ENCODE measurements around the gene ZFHX3. TPM values are rescaled to one million over a fixed set of nuclear protein-coding genes. Genes with fewer than 3 reads are reported as not detected.

The ZFHX3 gene
- total and polyA plus RNA-seq, 4 donors: 1.5 to 5.9 (median 3.0) TPM

DNA sequence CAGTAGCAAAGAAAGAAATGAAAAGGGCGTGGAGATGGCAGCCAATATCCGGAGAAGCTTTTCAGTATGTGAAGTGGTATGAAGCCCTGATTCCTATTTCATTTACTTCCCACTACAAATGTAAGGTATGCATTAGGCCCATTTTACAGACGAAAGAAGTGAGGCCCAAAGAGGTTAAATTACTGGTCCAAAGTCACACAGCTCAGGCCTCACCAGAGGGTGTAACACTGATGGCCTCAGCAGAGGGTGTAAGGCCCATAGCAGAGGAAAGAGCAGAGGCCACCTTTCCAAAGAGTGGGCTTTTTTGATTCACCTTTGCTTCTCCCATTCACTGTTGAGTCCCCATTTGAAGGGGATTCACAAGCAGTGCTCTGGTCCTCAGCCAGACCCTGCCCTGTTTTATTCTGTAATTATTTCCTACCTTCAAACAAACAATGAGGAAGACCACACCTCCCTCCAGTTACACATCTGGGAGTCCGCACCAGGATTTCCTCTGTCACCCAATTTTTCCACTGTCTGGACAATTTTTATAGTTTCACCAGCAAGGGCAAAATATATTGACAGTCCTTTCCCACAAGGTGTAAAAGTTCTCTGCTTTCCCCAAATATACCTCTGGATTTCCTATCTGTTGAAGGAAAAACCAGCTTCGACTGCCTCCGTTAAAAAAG lies 7.1 kb downstream of the ZFHX3 start:
- Histone ChIP-seq H3K9me3 (ENCODE audit: control insufficient read depth in 4 of 4, low read length in 3 of 4) (no peaks in the 10 kb centered on the region), H3K27me3 (ENCODE audit: control insufficient read depth in 4 of 4, insufficient read depth in 4 of 4, low read length in 3 of 4) (no peaks in the 10 kb centered on the region), H3K9ac (ENCODE audit: low read depth in 1 of 2, low read length in 2 of 2) (no peak overlapping the region), H3K36me3 (ENCODE audit: control insufficient read depth in 4 of 4, insufficient read depth in 3 of 4, low read depth in 1 of 4, low read length in 3 of 4) (no peaks in the 10 kb centered on the region), H3K4me1 (ENCODE audit: control insufficient read depth in 4 of 4, insufficient read depth in 4 of 4, low read length in 3 of 4) (peaks cover 4 to 15% (median 9%) of the 10 kb centered on the region in 4 donors), H3K4me3 (ENCODE audit: low read depth in 1 of 3, low read length in 3 of 3) (no peak overlapping the region), H3K27ac (ENCODE audit: low read depth in 1 of 2, low read length in 2 of 2) (no peak overlapping the region)
- no peak for DNase-seq (ENCODE audit: low spot score)
- 98% methylated on average over 6 of the region's 6 CpGs for WGBS
- TF ChIP-seq YY1 (IDR thresholded peaks at IDR 0.05) (no peak), RAD21 (IDR thresholded peaks at IDR 0.05) (no peak), GABPA (IDR thresholded peaks at IDR 0.05 in 1 of 2, conservative IDR thresholded peaks at IDR 0.05 in 1 of 2) (no peak), EGR1 (IDR thresholded peaks at IDR 0.05; ENCODE audit: low read depth in 2 of 2) (no peak)
- TF ChIP-seq, protein P1, sequence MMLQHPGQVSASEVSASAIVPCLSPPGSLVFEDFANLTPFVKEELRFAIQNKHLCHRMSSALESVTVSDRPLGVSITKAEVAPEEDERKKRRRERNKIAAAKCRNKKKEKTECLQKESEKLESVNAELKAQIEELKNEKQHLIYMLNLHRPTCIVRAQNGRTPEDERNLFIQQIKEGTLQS (IDR thresholded peaks at IDR 0.05): no peak
- TF ChIP-seq, protein P2, sequence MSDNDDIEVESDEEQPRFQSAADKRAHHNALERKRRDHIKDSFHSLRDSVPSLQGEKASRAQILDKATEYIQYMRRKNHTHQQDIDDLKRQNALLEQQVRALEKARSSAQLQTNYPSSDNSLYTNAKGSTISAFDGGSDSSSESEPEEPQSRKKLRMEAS (IDR thresholded peaks at IDR 0.05): no peak
- TF ChIP-seq, protein P3, sequence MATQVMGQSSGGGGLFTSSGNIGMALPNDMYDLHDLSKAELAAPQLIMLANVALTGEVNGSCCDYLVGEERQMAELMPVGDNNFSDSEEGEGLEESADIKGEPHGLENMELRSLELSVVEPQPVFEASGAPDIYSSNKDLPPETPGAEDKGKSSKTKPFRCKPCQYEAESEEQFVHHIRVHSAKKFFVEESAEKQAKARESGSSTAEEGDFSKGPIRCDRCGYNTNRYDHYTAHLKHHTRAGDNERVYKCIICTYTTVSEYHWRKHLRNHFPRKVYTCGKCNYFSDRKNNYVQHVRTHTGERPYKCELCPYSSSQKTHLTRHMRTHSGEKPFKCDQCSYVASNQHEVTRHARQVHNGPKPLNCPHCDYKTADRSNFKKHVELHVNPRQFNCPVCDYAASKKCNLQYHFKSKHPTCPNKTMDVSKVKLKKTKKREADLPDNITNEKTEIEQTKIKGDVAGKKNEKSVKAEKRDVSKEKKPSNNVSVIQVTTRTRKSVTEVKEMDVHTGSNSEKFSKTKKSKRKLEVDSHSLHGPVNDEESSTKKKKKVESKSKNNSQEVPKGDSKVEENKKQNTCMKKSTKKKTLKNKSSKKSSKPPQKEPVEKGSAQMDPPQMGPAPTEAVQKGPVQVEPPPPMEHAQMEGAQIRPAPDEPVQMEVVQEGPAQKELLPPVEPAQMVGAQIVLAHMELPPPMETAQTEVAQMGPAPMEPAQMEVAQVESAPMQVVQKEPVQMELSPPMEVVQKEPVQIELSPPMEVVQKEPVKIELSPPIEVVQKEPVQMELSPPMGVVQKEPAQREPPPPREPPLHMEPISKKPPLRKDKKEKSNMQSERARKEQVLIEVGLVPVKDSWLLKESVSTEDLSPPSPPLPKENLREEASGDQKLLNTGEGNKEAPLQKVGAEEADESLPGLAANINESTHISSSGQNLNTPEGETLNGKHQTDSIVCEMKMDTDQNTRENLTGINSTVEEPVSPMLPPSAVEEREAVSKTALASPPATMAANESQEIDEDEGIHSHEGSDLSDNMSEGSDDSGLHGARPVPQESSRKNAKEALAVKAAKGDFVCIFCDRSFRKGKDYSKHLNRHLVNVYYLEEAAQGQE (IDR thresholded peaks at IDR 0.05): no peak
- TF ChIP-seq, protein P4, sequence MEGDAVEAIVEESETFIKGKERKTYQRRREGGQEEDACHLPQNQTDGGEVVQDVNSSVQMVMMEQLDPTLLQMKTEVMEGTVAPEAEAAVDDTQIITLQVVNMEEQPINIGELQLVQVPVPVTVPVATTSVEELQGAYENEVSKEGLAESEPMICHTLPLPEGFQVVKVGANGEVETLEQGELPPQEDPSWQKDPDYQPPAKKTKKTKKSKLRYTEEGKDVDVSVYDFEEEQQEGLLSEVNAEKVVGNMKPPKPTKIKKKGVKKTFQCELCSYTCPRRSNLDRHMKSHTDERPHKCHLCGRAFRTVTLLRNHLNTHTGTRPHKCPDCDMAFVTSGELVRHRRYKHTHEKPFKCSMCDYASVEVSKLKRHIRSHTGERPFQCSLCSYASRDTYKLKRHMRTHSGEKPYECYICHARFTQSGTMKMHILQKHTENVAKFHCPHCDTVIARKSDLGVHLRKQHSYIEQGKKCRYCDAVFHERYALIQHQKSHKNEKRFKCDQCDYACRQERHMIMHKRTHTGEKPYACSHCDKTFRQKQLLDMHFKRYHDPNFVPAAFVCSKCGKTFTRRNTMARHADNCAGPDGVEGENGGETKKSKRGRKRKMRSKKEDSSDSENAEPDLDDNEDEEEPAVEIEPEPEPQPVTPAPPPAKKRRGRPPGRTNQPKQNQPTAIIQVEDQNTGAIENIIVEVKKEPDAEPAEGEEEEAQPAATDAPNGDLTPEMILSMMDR (IDR thresholded peaks at IDR 0.05; ENCODE audit: low read depth, low read length, missing input control): no peak

DNA sequence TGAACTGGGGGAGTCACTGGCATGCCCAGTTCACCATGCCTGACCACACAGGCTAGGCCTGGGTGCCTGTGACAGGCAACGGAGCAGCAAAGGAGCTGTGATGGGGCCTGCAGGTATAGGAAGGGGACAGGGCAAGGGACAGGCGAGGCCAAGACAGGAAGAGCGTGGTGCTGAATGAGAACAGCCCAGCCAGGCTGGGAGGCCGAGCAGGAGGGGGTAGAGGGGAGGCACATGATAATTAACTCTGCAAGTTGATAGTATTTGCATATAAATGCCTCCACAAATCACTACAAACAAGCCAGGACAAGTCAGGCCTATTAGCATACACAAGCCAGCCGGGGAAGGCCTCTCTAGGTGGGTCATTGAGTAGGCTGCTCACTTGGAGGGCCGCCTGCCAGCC lies 7.8 kb downstream of the ZFHX3 start:
- no peaks in the 10 kb centered on the region for H3K36me3 ChIP-seq (ENCODE audit: control insufficient read depth in 4 of 4, insufficient read depth in 3 of 4, low read depth in 1 of 4, low read length in 3 of 4)
- peaks cover 4 to 15% (median 9%) of the 10 kb centered on the region in 4 donors for H3K4me1 ChIP-seq (ENCODE audit: control insufficient read depth in 4 of 4, insufficient read depth in 4 of 4, low read length in 3 of 4)
- H3K9ac ChIP-seq (ENCODE audit: low read depth in 1 of 2, low read length in 2 of 2): no peak overlapping the region
- WGBS: 96% methylated on average over 6 of the region's 6 CpGs
- no peaks in the 10 kb centered on the region for H3K27me3 ChIP-seq (ENCODE audit: control insufficient read depth in 4 of 4, insufficient read depth in 4 of 4, low read length in 3 of 4)
- DNase-seq (ENCODE audit: low spot score): no peak
- H3K4me3 ChIP-seq (ENCODE audit: low read depth in 1 of 3, low read length in 3 of 3): no peak overlapping the region
- no peak overlapping the region for H3K27ac ChIP-seq (ENCODE audit: low read depth in 1 of 2, low read length in 2 of 2)
- H3K9me3 ChIP-seq (ENCODE audit: control insufficient read depth in 4 of 4, low read length in 3 of 4): no peaks in the 10 kb centered on the region
- no peak for TF ChIP-seq SP1 (IDR thresholded peaks at IDR 0.05)
- TF ChIP-seq FOXA1 (IDR thresholded peaks at IDR 0.05): no peak
- TF ChIP-seq, protein P3 (IDR thresholded peaks at IDR 0.05): no peak
- TF ChIP-seq GABPA (IDR thresholded peaks at IDR 0.05 in 1 of 2, conservative IDR thresholded peaks at IDR 0.05 in 1 of 2): no peak
- no peak for TF ChIP-seq FOXA2 (IDR thresholded peaks at IDR 0.05)
- TF ChIP-seq, protein P1 (IDR thresholded peaks at IDR 0.05): no peak
- no peak for TF ChIP-seq RXRA (IDR thresholded peaks at IDR 0.05)
- TF ChIP-seq TAF1 (conservative IDR thresholded peaks at IDR 0.05): no peak
- TF ChIP-seq, protein P4 (IDR thresholded peaks at IDR 0.05; ENCODE audit: low read depth, low read length, missing input control): no peak
- TF ChIP-seq, protein P5, sequence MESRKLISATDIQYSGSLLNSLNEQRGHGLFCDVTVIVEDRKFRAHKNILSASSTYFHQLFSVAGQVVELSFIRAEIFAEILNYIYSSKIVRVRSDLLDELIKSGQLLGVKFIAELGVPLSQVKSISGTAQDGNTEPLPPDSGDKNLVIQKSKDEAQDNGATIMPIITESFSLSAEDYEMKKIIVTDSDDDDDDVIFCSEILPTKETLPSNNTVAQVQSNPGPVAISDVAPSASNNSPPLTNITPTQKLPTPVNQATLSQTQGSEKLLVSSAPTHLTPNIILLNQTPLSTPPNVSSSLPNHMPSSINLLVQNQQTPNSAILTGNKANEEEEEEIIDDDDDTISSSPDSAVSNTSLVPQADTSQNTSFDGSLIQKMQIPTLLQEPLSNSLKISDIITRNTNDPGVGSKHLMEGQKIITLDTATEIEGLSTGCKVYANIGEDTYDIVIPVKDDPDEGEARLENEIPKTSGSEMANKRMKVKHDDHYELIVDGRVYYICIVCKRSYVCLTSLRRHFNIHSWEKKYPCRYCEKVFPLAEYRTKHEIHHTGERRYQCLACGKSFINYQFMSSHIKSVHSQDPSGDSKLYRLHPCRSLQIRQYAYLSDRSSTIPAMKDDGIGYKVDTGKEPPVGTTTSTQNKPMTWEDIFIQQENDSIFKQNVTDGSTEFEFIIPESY (IDR thresholded peaks at IDR 0.05): no peak
- TF ChIP-seq JUND (IDR thresholded peaks at IDR 0.05): no peak
- TF ChIP-seq, protein P2 (IDR thresholded peaks at IDR 0.05): no peak
- TF ChIP-seq RAD21 (IDR thresholded peaks at IDR 0.05): no peak

Measured in liver (tissue), 9 donors.